Measurements from ENCODE around the gene REPIN1.

Gene REPIN1

GRCh38 chr7:150421831-150422230 is 53.2 kb downstream of the REPIN1 start:
- POLR2A ChIA-PET = no interaction called here
- TF ChIP-seq ZNF514 (tag by site-specific recombination; IDR thresholded peaks at IDR 0.05) (no peak), MYNN (tag by site-specific recombination; IDR thresholded peaks at IDR 0.05; ENCODE audit: borderline replicate concordance) (no peak), ZNF121 (tag by site-specific recombination; IDR thresholded peaks at IDR 0.05) (no peak), ZNF692 (tag by site-specific recombination; IDR thresholded peaks at IDR 0.05) (no peak), ZNF777 (tag by site-specific recombination; IDR thresholded peaks at IDR 0.05; ENCODE audit: borderline replicate concordance) (no peak), GLIS2 (tag by site-specific recombination; IDR thresholded peaks at IDR 0.05) (no peak), OSR2 (tag by site-specific recombination; IDR thresholded peaks at IDR 0.05) (no peak), ZFP37 (tag by site-specific recombination; IDR thresholded peaks at IDR 0.05) (no peak), ZNF324 (tag by site-specific recombination; IDR thresholded peaks at IDR 0.05) (no peak), SALL2 (tag by site-specific recombination; IDR thresholded peaks at IDR 0.05; ENCODE audit: borderline replicate concordance) (no peak), ZIC2 (tag by site-specific recombination; IDR thresholded peaks at IDR 0.05) (no peak), ZNF280C (tag by site-specific recombination; IDR thresholded peaks at IDR 0.05) (no peak), ZNF561 (tag by site-specific recombination; IDR thresholded peaks at IDR 0.05; ENCODE audit: borderline replicate concordance) (no peak), ZNF560 (tag by site-specific recombination; IDR thresholded peaks at IDR 0.05; ENCODE audit: borderline replicate concordance) (no peak), ZNF398 (tag by site-specific recombination; IDR thresholded peaks at IDR 0.05) (no peak), ZNF654 (tag by site-specific recombination; IDR thresholded peaks at IDR 0.05; ENCODE audit: low read depth) (no peak), ZNF76 (tag by site-specific recombination; IDR thresholded peaks at IDR 0.05; ENCODE audit: borderline replicate concordance, low read depth) (no peak), SCRT1 (tag by site-specific recombination; IDR thresholded peaks at IDR 0.05; ENCODE audit: borderline replicate concordance) (no peak)
- Histone ChIP-seq H3K9me3 (ENCODE audit: control insufficient read depth, insufficient read depth, low read depth, low read length) (no peaks in the 10 kb centered on the region), H3K27ac (ENCODE audit: extremely low read depth, low read depth, low read length) (no peak overlapping the region), H3K4me1 (ENCODE audit: control insufficient read depth, insufficient read depth, low read length) (no peaks in the 10 kb centered on the region), H3K4me3 (ENCODE audit: low read depth, low read length) (no peak overlapping the region), H3K36me3 (ENCODE audit: control insufficient read depth in 2 of 2, insufficient read depth in 1 of 2, low read length in 2 of 2) (no peaks in the 10 kb centered on the region)
- CTCF ChIA-PET = interaction anchor here (0.6 to 1.4 kb wide), 9 partner anchors 16 to 122 kb away, joined by 3 to 9 read pairs (median 3); a partner anchor contains a TSS
